GM23338 (cell line): ENCODE data around the gene BTRC. TPM values are rescaled to one million over a fixed set of nuclear protein-coding genes. Genes with fewer than 3 reads are reported as not detected.
"Not testable (repeated sequence)": the region's sequence is repeated elsewhere in the genome, so short reads cannot be mapped to it uniquely, and the experiment has no call there.

Experiments used
- ATAC-seq: fragments of 200-7000 bp; cut with Tn5 transposase; 3 replicates; pipeline ENCODE4 v1.9.1; 2020
- DNase-seq: peaks from one replicate; pipeline ENCODE4 v3.0.0-alpha.2; 2015; ENCODE audit warnings: low spot score
- H2AFZ ChIP-seq: fragments of 200-600 bp; sonication (generic); 2 replicates; pipeline ENCODE4 v1.8.0; 2016; ENCODE audit warnings: antibody characterized with exemption, mild to moderate bottlenecking, moderate library complexity
- H3F3A ChIP-seq: fragments of 200-600 bp; sonication (generic); replicated peaks from 2 replicates; pipeline ENCODE4 v1.8.0; 2017; ENCODE audit warnings: antibody characterized with exemption, mixed run types, low read depth
- H3K27ac ChIP-seq: fragments of 200-600 bp; sonication (generic); 2 replicates; pipeline ENCODE4 v1.6.1; 2016; ENCODE audit warnings: low read depth
- H3K27me3 ChIP-seq: fragments of 200-600 bp; sonication (generic); 2 replicates; pipeline ENCODE4 v1.8.0; 2016; ENCODE audit warnings: mild to moderate bottlenecking, mixed run types, moderate library complexity; ENCODE audit not compliant: insufficient read depth
- H3K36me3 ChIP-seq: fragments of 200-600 bp; sonication (generic); 2 replicates; pipeline ENCODE4 v1.8.0; 2016; ENCODE audit warnings: mild to moderate bottlenecking; ENCODE audit not compliant: insufficient read depth
- H3K4me1 ChIP-seq: fragments of 200-600 bp; sonication (generic); 2 replicates; pipeline ENCODE4 v1.8.0; 2016; ENCODE audit warnings: mild to moderate bottlenecking, moderate library complexity; ENCODE audit not compliant: insufficient read depth
- H3K4me2 ChIP-seq: fragments of 200-600 bp; sonication (generic); 2 replicates; pipeline ENCODE4 v1.7.1; 2017; ENCODE audit warnings: mixed run types
- H3K4me3 ChIP-seq: fragments of 200-600 bp; sonication (generic); 2 replicates; pipeline ENCODE4 v1.6.1; 2016; ENCODE audit warnings: mixed run types
- H3K79me2 ChIP-seq: fragments of 200-600 bp; sonication (generic); replicated peaks from 2 replicates; pipeline ENCODE4 v1.8.0; 2017; ENCODE audit warnings: mild to moderate bottlenecking; ENCODE audit not compliant: insufficient read depth
- H3K9me2 ChIP-seq: fragments of 200-600 bp; sonication (generic); 2 replicates; pipeline ENCODE4 v1.8.0; 2017; ENCODE audit not compliant: insufficient read depth
- H4K20me1 ChIP-seq: fragments of 200-600 bp; sonication (generic); replicated peaks from 2 replicates; pipeline ENCODE4 v1.8.0; 2017; ENCODE audit warnings: mild to moderate bottlenecking; ENCODE audit not compliant: insufficient read depth
- H3K27ac Mint-ChIP-seq: 2 replicates; pipeline ENCODE4 v1.8.0; 2020; ENCODE audit warnings: inconsistent platforms, mild to moderate bottlenecking, moderate library complexity, mixed read lengths
- H3K27me3 Mint-ChIP-seq: 3 replicates; pipeline ENCODE4 v1.8.0; 2022; ENCODE audit warnings: low read depth, mild to moderate bottlenecking, moderate library complexity, mixed read lengths, inconsistent platforms; ENCODE audit not compliant: insufficient read depth, poor library complexity
- H3K36me3 Mint-ChIP-seq: 3 replicates; pipeline ENCODE4 v1.8.0; 2021; ENCODE audit warnings: low read depth, mild to moderate bottlenecking, inconsistent platforms, moderate library complexity, mixed read lengths
- H3K4me1 Mint-ChIP-seq: 3 replicates; pipeline ENCODE4 v1.8.0; 2020; ENCODE audit warnings: mild to moderate bottlenecking, inconsistent platforms, mixed read lengths
- H3K4me3 Mint-ChIP-seq: 3 replicates; pipeline ENCODE4 v1.8.0; 2021; ENCODE audit warnings: moderate library complexity, mild to moderate bottlenecking, inconsistent platforms, mixed read lengths
- H3K9me3 Mint-ChIP-seq: 3 replicates; pipeline ENCODE4 v1.8.0; 2020; ENCODE audit warnings: moderate library complexity, mild to moderate bottlenecking, inconsistent platforms, mixed read lengths
- CREB1 ChIP-seq: fragments of 250-450 bp; sonication (Bioruptor Pico); IDR thresholded peaks from 2 replicates; pipeline ENCODE4 v1.5.0; 2020; ENCODE audit warnings: low read depth, mild to moderate bottlenecking, moderate library complexity
- ETS1 ChIP-seq: IDR thresholded peaks from 2 replicates; pipeline ENCODE4 v1.6.1; 2016; ENCODE audit warnings: antibody characterized with exemption
- JUNB ChIP-seq: IDR thresholded peaks from one replicate; pipeline ENCODE4 v1.6.1; 2016; ENCODE audit warnings: antibody characterized with exemption; ENCODE audit not compliant: unreplicated experiment
- POLR2AphosphoS5 ChIP-seq: IDR thresholded peaks from 2 replicates; pipeline ENCODE4 v1.6.1; 2016; ENCODE audit warnings: antibody characterized with exemption, low read depth
- REST ChIP-seq: IDR thresholded peaks from one replicate; pipeline ENCODE4 v1.6.1; 2018; ENCODE audit warnings: antibody characterized with exemption; ENCODE audit not compliant: unreplicated experiment
- STAT1 ChIP-seq: IDR thresholded peaks from one replicate; pipeline ENCODE4 v1.6.1; 2016; ENCODE audit warnings: antibody characterized with exemption; ENCODE audit not compliant: unreplicated experiment
- ZNF331 ChIP-seq: fragments of 250-450 bp; sonication (Bioruptor Pico); IDR thresholded peaks from 2 replicates; pipeline ENCODE4 v1.5.0; 2020; ENCODE audit warnings: low read depth, mild to moderate bottlenecking, moderate library complexity
- ZNF462 ChIP-seq: fragments of 250-450 bp; sonication (Bioruptor Pico); IDR thresholded peaks from 2 replicates; pipeline ENCODE4 v1.5.0; 2020; ENCODE audit warnings: mild to moderate bottlenecking, moderate library complexity
- polyA plus RNA-seq: library from polyadenylated mRNA; unstranded; fragments of >200 nt; fragmentation: Nextera tagmentation; extraction: Ambion mirVana; gene quantifications from 2 replicates; pipeline ENCODE4 v1.2.1, GENCODE V29; 2016
- total RNA-seq: library from RNA; depleted of rRNA; stranded (reverse); fragments of >200 nt; shearing (Covaris generic); gene quantifications from 2 replicates; pipeline ENCODE4 v1.2.3, GENCODE V29; 2014
- TF ChIP-seq, protein P1 (sequence below), 2 experiments: fragments of 200-600 bp in 1 of 2; sonication (generic) in 1 of 2; conservative IDR thresholded peaks; 2 replicates each; pipeline versions ENCODE4 v1.5.1 to v1.6.1; 2016 to 2017; ENCODE audit warnings: antibody characterized with exemption in 2 of 2, low read depth in 2 of 2, mild to moderate bottlenecking in 2 of 2, moderate library complexity in 1 of 2

Gene BTRC
- total and polyA plus RNA-seq, 2 experiments from 2014 or later = 10.0 to 17.5 TPM

DNA sequence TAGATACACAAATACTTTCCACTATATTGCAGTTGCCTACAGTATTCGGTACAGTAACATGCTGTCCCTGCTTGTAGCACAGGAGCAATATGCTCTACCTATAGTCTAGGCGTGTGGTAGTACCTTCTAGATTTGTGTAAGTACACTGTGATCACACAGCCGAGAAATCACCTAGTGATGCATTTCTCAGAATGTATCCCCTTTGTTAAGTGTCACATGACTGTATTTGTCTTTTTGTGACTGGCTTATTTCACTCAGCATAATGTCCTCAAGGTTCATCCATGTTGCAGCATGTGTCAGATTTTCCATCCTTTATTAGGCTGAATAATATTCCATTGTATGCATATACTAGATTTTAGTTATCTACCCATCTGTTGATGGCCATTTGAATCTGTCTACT is 61.9 kb downstream of the BTRC start:
- H2AFZ ChIP-seq = no peak overlapping the region
- no peaks in the 10 kb centered on the region for H3K9me2 ChIP-seq
- H3K4me1 Mint-ChIP-seq = no peaks in the 10 kb centered on the region; the same call in 2 of the 3 replicates
- H3K79me2 ChIP-seq = 0 out of 2 replicates have a peak, but pooled peaks cover 3% of the 10 kb centered on the region
- no peak for DNase-seq
- no peak for ATAC-seq
- H3F3A ChIP-seq = no peaks in the 10 kb centered on the region
- H3K27me3 Mint-ChIP-seq = peaks cover 2% of the 10 kb centered on the region
- no peak overlapping the region for H3K4me3 ChIP-seq
- H3K27me3 ChIP-seq = no peaks in the 10 kb centered on the region
- no peak overlapping the region for H3K4me3 Mint-ChIP-seq
- H4K20me1 ChIP-seq = no peaks in the 10 kb centered on the region; the same call in 1 of the 2 replicates
- no peak for TF ChIP-seq ETS1
- TF ChIP-seq CREB1 (CRISPR knock-in tag) = no peak
- TF ChIP-seq ZNF331 (CRISPR knock-in tag) = no peak
- no peak for TF ChIP-seq ZNF462 (CRISPR knock-in tag)
- no peak for TF ChIP-seq JUNB
- no peak for TF ChIP-seq POLR2AphosphoS5
- TF ChIP-seq, protein P1, sequence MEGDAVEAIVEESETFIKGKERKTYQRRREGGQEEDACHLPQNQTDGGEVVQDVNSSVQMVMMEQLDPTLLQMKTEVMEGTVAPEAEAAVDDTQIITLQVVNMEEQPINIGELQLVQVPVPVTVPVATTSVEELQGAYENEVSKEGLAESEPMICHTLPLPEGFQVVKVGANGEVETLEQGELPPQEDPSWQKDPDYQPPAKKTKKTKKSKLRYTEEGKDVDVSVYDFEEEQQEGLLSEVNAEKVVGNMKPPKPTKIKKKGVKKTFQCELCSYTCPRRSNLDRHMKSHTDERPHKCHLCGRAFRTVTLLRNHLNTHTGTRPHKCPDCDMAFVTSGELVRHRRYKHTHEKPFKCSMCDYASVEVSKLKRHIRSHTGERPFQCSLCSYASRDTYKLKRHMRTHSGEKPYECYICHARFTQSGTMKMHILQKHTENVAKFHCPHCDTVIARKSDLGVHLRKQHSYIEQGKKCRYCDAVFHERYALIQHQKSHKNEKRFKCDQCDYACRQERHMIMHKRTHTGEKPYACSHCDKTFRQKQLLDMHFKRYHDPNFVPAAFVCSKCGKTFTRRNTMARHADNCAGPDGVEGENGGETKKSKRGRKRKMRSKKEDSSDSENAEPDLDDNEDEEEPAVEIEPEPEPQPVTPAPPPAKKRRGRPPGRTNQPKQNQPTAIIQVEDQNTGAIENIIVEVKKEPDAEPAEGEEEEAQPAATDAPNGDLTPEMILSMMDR (conservative IDR thresholded peaks at IDR 0.05; ENCODE audit: low read depth in 2 of 2) = no peak
- TF ChIP-seq STAT1 = no peak
- no peak for TF ChIP-seq REST
- H3K27ac Mint-ChIP-seq = no peak overlapping the region
- H3K36me3 ChIP-seq = no peaks in the 10 kb centered on the region
- H3K4me1 ChIP-seq = no peaks in the 10 kb centered on the region
- H3K36me3 Mint-ChIP-seq = peaks cover 3% of the 10 kb centered on the region; the same call in 1 of the 3 replicates
- H3K4me2 ChIP-seq = no peak overlapping the region
- peaks cover 4% of the 10 kb centered on the region; the same call in 2 of the 3 replicates for H3K9me3 Mint-ChIP-seq
- H3K27ac ChIP-seq = no peak overlapping the region

GRCh38 chr10:101421967-101422366 is 68.0 kb downstream of the BTRC start:
- H3K4me1 Mint-ChIP-seq, H3K36me3 ChIP-seq, H3K9me3 Mint-ChIP-seq, H3K4me3 ChIP-seq, H3K27ac Mint-ChIP-seq, ATAC-seq, H3K9me2 ChIP-seq, H3K27ac ChIP-seq, H3K4me2 ChIP-seq, H3K79me2 ChIP-seq, H3K4me1 ChIP-seq, H2AFZ ChIP-seq, H3F3A ChIP-seq, H3K36me3 Mint-ChIP-seq, H3K27me3 Mint-ChIP-seq, H3K27me3 ChIP-seq, DNase-seq, H3K4me3 Mint-ChIP-seq, H4K20me1 ChIP-seq: not testable (repeated sequence)
